Vagina (tissue), 2 donors: ENCODE measurements around the gene RAB22A.

Source experiments
- CTCF ChIP-seq, 3 experiments: fragments of 450-650 bp in 2 of 3; fragments of 200-600 bp in 1 of 3; sonication (generic) in 1 of 3; IDR thresholded peaks; one replicate each; pipeline ENCODE4 v1.5.1; 2017 to 2019; ENCODE audit warnings: antibody characterized with exemption in 3 of 3, mild to moderate bottlenecking in 2 of 3, moderate library complexity in 2 of 3
- POLR2A ChIP-seq, 2 donors: fragments of 450-650 bp; IDR thresholded peaks; one replicate each; pipeline ENCODE4 v1.6.1; 2017; ENCODE audit warnings: antibody characterized with exemption in 2 of 2, mild to moderate bottlenecking in 2 of 2, moderate library complexity in 2 of 2
- POLR2AphosphoS5 ChIP-seq, 2 donors: sonication (generic); formaldehyde crosslinking; IDR thresholded peaks; one replicate each; pipeline ENCODE4 v1.9.0; 2017; ENCODE audit warnings: antibody characterized with exemption in 2 of 2, mild to moderate bottlenecking in 2 of 2, low read depth in 1 of 2; ENCODE audit not compliant: insufficient read depth in 1 of 2

- TF ChIP-seq CTCF (IDR thresholded peaks at IDR 0.05): no peak
- no peak for TF ChIP-seq POLR2A (IDR thresholded peaks at IDR 0.05)
- no peak for TF ChIP-seq POLR2AphosphoS5 (IDR thresholded peaks at IDR 0.05; ENCODE audit: insufficient read depth in 1 of 2, low read depth in 1 of 2)
These were observed 22.5 kb downstream of the RAB22A start for GRCh38 chr20:58331961-58332551.
